SH-SY5Y (cell line): ENCODE results near the gene SPIC.

Experiments used
- GATA2 ChIP-seq: IDR thresholded peaks from 2 replicates; pipeline ENCODE4 v1.6.1; 2011; ENCODE audit warnings: mild to moderate bottlenecking, low read depth, low read length
- GATA3 ChIP-seq: IDR thresholded peaks from 2 replicates; pipeline ENCODE4 v1.6.1; 2011; ENCODE audit warnings: low read depth, mild to moderate bottlenecking, low read length, moderate library complexity

DNA sequence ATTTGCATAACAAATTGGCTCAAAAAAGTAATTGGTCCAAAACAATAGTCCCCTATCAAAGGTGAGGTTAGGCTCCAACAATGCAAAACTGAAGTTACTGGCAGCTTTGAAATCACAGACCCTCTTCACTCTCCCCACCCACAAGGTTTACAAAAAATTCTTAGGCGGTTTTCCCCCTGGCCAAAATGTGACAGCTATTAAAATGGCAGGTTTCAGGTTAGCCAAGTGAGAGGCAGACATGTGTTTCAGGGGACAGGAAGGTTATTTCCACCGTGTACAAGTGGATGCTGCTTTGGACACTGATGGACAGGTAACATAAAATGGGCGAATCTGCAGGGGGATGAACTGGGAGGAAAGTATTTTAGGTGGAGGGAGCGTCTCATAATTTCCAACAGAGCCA lies 888 bp upstream of the SPIC start:
- TF ChIP-seq GATA2, result no peak
- no peak for TF ChIP-seq GATA3
